Measurements from ENCODE around the gene INMT.

DNA sequence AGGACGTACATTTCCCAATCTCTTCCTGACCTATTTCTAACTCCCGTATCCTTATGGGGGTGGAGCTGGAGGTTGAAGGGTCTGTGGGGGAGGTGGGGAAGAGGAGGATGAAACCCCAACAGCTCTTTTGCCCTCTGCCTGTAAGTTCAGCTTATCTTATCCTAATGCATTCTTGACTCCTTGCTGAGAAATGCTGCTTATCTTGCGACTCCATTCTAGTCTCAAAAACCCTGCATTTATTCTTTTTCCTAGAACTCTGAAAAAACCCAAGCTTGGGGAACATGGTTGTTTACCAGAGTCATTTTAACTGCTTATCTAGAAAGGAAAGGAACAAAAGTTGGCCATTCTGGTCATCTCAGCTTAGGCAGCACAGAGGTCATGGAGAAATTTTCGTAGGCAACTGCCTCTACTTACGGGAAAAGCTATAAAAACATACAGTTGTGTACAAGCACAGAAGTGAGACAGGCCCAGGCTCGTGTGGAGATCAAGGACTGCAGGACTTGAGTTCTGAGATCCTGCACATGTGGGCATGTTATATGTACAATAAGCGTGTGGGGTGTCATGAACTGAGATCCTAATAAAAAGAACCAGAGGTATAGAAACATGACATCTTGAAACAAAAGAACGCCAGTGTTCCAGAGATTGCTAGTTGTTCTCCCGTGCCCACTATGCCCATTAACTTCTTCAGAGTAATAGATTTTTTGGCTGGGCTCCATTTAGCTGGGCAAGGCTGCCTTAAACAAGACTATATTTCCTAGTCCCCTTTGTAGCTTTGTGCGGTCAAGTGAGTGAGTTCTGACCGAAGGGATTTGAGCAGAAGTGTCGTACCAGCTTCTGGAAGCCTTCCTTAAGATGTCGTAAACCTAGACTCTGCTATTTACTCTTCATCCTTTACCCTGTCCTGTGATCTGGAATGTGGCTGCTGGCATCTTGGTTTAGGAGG is 9.6 kb downstream of the INMT start:
- TF ChIP-seq CTCF (IDR thresholded peaks at IDR 0.05; ENCODE audit: low read length), result no peak
- no peak for TF ChIP-seq EZH2 (IDR thresholded peaks at IDR 0.05; ENCODE audit: borderline replicate concordance, low read length)

Measured in OCI-LY1 (cell line).